Left forelimb (tissue), 1 donor: ENCODE results near the gene FAM120A.
A peak's percentile ranks its signal among the peaks of the same experiment; 100 is the strongest.

ENCODE experiments used
- DNase-seq: peaks from one replicate; pipeline ENCODE4 v3.0.0-alpha.2; 2018; ENCODE audit warnings: low spot score

Gene FAM120A

GRCh38 chr9:93579711-93580516, 128.4 kb downstream of the FAM120A start:
- peak; percentile 51 for DNase-seq

DNA sequence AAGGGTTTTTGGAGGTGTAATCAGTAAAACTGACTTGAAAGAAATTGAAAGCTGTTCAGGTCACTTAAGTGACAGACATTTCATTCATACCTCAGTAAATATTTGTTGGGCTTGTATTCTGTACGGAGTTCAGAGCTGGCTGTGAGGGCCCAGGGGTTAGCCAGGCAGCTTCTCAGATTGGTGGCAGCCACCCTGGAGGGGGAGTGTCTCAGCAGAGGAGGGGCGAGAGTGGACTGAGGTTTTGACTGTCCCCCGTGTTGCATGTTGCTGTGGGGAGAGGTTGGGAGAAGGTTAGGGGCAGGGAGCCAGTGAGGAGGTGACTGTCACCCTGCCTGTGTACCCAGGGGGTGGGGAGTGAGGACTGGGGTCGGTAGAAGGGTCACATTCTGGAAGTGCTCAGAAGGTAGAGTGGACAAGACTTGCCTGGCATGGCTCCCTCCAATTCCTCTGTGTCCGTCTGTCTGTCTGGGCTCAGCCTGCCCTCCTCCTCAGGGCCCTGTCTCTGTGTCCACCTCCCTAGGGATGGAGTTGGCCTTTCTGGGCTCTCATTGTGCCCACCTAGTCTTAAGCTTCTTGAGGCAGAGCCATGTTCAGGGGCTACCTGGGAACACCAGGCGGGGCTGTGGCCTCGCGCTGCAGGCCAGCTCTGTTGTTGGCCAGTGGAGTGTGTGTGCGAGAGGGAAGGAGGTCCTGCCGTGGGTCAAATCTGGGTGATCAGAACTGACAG, 129.3 kb downstream of the FAM120A start:
- peak; percentile 56 for DNase-seq

DNA sequence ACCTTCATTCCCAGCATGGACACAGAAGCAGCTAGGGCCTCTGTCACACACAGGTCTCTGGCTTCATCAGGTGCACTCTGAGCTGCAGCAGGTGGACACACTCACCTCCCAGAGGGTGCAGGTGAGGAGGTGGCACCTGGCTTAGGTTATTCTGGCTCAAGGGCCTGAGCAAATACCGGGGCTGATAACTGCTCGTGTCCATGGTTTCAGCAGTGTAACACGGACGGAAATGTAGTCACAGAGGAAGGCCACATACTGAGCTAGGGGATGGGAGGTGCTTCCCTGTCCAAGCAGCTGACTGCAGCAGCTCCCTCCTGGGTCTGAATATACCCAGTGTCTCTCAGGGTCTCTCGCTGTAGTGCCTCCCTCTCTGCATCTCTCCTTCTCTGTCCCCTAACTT, 130.6 kb downstream of the FAM120A start:
- no peak for DNase-seq

DNA sequence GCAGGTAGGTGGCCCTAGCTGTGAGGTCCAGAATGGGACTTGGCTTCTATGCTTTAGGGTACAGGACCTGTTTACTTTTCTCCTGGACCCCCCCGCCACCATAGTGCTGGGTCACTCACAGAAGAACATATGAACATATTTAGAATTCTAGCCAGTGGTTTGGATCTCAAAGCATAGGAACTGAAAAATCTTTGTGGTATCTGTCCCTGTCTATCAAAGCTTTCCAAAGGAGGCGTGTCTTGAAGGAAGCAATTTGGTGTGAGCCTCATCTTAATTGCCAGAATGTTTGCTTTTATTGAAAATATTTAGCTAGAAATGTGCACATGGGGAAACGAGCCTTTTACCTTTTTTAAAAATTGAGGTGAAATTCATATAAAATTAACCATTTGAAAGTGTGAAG, 131.1 kb downstream of the FAM120A start:
- DNase-seq = no peak

DNA sequence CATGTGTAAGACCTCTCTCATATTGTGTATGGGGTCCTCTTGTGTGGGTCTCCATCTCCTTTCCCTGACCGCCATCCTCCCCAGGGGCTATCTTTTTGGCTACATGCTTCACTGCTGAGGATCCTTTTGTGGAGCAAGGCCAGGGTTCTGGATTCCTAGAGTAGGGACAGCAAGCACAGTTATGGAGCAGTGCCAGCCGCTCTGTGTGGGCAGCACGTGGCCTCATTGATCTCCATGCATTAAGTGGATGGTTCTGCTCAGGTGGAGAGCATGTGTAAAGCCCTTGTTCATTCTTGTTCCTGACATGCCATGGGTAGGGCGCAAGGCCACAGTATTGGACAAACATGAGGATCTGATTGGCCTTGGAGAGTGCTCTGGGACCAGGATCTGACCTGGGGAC, 133.8 kb downstream of the FAM120A start:
- no peak for DNase-seq

DNA sequence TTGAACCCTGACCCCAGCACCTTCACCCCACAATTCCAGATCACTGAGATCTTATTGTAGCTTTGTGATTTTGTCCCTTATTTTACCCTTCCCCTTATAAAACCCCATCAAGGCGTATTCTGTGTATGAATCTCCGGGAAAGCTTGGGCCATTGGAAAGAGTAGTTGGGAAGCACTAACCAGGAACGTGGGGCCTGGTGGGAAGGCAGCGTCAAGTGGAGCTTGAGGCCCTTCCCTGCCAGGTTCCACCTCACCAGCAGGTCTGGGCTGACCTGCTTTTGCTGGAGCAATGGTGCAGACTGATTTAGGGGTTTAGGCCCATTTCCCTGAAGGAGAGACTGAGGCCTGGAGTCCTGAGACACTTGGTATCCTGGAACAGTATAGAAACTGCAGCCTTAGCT, 134.2 kb downstream of the FAM120A start:
- DNase-seq = no peak

GRCh38 chr9:93586290-93587057, 135.0 kb downstream of the FAM120A start:
- DNase-seq = no peak

- DNase-seq = no peak
Measured at GRCh38 chr9:93587284-93587650, 135.8 kb downstream of the FAM120A start.

- no peak for DNase-seq
Measured at GRCh38 chr9:93587651-93588347, 136.3 kb downstream of the FAM120A start.

DNA sequence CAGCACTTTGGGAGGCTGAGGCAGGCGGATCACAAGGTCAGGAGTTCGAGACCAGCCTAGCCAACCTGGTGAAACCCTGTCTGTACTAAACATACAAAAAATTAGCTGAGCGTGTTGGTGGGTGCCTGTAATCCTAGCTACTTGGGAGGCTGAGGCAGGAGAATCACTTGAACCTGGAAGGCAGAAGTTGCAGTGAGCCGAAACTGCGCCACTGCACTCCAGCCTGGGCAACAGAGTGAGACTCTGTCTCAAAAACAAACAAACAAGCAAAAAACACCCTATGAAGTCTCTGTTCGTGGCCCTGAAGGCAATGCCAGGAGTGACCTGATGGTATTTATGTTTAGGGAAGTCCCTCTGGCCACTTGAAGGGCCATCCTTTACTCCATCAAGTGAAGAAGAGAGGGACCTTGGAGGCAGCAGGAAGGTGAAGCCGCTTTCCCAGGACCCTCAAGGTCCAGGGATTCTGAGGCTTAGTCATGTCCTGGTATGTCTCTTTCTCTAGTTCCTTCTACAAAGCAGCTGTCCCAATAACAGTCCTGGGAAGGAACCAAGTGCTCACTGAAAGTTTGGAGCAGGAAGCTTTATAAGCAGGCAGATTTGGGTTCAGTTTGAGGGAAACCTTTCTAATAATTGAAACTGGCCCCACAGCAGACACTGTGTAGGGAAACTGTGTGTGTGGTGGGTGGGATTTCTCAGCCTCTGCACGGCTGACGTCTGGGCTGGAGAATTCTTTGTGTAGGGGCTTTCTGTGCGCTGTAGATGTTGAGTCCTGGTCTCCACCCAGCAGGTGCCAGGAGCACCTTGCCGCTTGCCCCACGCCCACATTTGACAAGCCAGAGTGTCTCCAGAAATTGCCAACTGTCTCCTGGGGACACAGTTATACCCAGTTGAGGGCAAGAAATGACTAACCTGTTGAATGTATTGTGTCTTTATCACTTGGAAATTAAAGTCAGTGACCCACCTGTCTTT, 137.4 kb downstream of the FAM120A start:
- DNase-seq = no peak

DNA sequence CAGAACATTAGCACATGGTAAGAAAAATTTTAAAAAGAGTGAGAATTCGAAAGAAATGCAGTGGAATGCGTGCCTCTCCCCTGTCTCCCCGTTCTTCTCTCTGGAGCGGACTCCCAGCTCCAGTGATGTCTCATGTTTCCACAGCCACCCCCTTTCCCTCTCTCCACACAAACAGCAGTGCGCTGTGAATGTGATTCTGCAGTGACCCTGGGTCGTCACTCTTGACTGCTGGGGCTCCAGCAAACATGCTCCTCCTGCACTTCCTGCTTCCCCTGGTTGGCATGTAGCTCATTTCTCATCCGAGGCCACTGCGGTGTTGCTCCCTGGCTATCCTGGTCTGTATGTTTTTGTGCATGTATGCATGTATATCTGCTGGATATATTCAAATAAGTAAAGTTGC, 138.2 kb downstream of the FAM120A start:
- DNase-seq = no peak

- peak; percentile 45 for DNase-seq
Measured at GRCh38 chr9:93590609-93591234, 139.2 kb downstream of the FAM120A start.

DNA sequence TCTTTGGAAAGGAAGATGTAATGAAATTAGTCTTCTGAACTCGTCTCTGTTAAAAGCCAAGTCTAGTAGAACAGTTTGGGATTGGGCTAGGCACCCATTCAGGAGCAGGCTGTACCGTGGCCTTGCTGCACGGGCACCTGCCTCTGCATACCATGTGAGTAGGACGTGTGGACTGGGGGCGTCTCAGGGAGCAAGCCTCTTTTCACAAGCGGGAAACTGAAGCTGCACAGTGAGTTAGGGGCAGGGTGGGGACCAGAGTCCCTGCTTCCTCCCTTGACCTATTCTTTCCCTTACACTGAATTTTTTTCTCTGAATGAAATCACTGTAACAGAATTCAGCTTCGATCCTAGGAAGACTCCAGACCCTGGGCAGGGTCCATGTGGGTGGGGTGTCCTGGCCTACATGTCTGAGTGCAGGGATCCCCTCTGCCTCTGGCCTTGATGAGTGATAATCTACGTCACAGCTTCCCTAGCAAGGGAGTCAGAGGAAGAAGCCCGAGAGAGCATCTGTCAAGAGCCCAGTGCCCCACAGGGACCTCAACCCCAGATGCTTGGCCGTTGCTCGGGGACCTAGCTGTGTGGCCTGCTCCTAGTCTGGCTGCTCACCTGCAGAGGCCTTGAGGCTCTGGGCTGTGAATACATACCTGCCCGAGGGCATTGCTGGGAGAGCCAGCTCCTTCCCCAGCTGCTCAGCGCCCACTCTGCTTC, 140.0 kb downstream of the FAM120A start:
- DNase-seq = peak; percentile 57

DNA sequence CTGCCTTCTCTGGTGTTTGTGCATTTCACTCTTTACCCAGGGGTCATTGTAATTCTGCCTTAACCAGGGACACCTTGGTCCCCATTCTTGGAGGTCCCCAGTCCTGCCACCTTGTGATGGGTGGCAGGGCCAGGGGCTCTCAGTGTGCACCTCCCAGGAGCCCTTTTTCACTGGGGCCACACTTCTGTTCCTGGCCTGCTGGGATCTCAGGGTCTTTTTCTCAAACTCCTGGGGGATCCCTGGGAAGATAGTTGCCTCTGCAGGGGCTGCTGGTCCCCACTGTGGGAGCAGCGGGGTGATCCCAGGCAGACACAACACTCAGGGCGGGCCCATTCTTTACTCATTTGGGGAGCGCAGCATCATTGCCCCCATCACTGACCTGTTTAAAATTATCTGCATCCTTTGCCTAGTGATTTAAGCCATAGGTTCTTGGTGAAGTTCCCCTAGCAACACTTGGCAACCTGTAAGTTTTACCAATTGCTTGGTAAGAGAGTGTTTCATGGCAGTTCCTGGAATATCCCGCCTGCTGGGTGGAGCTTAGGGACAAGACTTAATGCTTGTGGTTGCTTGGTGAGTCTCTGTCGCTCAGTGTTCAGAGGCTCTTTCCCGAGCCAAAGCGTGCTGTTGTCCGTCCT, 140.6 kb downstream of the FAM120A start:
- DNase-seq = peak; percentile 34

- DNase-seq = no peak
Measured at GRCh38 chr9:93592643-93593021, 141.1 kb downstream of the FAM120A start.

DNA sequence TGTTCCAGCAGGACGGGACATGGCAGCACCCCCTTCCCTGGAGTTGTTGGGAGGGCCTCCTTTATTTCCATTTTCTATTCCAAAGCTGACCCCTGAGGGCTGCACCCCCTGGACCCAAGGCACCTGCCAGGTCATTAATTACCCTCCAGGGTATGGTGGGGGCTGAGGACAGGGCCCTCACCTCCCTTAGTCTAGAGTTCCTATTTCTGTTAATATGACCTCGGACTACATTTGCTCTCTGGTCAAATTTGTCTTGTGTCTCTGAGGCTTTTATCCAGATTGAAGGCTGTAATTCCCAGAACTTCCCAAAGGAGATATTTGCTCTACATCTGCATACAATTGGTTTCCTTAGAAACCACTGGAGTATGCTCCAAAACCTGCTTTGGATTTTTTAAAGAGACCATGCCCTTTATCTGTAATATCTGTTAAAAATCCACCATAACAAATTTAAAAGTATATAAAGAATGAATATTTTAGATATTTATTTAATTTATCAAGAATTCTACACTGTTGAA, 141.7 kb downstream of the FAM120A start:
- DNase-seq = peak; percentile 20

- peak; percentile 64 for DNase-seq
Measured at GRCh38 chr9:93594041-93594756, 142.7 kb downstream of the FAM120A start.

DNA sequence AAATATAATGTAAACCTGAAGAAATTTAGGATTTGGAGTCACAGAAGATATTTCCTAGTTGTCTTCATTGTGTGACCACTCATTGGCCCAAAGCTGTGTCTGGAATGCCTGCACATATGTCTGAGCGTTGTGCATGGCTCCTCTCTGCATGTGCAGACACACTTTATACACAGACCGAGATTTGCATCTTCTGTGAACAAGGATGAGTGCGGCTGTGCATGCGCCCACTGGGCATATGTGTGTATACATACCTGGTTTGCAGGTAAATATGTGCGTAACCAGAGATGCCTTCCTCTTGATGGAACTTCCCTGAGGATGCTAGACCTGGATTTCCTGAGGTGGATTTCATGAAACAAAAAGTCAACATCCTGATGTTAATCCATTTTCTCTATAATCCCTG, 144.0 kb downstream of the FAM120A start:
- peak; percentile 20 for DNase-seq
